ENCODE data around the gene ZNF48.

The ZNF48 gene

DNA sequence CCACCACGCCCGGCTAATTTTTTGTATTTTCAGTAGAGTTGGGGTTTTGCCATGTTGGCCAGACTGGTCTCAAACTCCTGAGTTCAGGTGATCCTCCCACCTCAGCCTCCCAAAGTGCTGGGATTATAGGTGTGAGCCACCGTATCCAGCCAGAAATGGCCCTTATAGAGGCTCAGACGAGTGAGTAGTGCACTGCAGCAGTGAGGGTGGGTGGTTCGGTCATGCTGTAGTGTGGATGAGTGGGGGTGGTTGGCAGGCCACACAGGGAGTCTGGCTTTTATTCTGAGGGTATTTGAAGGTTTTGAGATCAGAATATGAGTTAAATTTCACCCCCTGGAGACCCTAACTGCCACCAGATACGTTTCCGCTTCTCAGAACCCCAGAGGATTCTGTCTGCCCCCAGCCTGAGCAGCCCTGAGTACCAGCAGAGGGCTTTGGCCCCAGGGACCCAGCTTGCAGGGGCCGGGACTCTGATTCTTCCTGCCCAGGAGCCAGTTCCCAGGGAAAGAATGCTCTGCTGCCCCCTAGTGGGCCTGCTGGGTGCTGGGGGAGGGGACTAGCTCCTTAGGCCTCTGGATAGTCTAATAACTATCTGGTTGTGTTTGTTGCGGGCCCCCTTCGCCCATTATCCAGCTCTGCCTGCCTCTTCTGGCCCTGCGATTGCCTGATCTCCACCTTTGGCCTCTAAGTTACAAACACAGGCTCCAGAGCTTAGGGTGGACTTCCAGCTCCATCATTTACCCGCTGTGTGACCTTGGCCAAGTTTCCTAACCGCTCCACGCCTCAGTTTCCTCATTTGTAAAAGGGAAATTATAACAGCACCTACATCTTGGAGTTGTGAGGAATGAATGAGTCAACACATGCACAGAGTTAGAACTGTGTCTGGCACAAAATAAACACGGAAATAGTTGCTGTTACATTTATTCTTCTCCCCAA lies 14.2 kb downstream of the ZNF48 start:
- peaks cover 7% of the 10 kb centered on the region for H3K27me3 ChIP-seq
- TF ChIP-seq, protein P1, sequence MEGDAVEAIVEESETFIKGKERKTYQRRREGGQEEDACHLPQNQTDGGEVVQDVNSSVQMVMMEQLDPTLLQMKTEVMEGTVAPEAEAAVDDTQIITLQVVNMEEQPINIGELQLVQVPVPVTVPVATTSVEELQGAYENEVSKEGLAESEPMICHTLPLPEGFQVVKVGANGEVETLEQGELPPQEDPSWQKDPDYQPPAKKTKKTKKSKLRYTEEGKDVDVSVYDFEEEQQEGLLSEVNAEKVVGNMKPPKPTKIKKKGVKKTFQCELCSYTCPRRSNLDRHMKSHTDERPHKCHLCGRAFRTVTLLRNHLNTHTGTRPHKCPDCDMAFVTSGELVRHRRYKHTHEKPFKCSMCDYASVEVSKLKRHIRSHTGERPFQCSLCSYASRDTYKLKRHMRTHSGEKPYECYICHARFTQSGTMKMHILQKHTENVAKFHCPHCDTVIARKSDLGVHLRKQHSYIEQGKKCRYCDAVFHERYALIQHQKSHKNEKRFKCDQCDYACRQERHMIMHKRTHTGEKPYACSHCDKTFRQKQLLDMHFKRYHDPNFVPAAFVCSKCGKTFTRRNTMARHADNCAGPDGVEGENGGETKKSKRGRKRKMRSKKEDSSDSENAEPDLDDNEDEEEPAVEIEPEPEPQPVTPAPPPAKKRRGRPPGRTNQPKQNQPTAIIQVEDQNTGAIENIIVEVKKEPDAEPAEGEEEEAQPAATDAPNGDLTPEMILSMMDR (IDR thresholded peaks at IDR 0.05): peak; percentile 93
- no peak overlapping the region for H3K4me3 ChIP-seq (ENCODE audit: low read depth in 1 of 2, low read length in 1 of 2)
- peak overlapping the region; percentile 31 for H3K27ac ChIP-seq
- peaks cover 10 to 24% of the 10 kb centered on the region in 2 experiments for H3K4me1 ChIP-seq (ENCODE audit: control insufficient read depth in 1 of 2, insufficient read depth in 1 of 2, low read depth in 1 of 2, low read length in 1 of 2)
- H3K36me3 ChIP-seq: no peaks in the 10 kb centered on the region
- H3K9me3 ChIP-seq: no peaks in the 10 kb centered on the region

DNA sequence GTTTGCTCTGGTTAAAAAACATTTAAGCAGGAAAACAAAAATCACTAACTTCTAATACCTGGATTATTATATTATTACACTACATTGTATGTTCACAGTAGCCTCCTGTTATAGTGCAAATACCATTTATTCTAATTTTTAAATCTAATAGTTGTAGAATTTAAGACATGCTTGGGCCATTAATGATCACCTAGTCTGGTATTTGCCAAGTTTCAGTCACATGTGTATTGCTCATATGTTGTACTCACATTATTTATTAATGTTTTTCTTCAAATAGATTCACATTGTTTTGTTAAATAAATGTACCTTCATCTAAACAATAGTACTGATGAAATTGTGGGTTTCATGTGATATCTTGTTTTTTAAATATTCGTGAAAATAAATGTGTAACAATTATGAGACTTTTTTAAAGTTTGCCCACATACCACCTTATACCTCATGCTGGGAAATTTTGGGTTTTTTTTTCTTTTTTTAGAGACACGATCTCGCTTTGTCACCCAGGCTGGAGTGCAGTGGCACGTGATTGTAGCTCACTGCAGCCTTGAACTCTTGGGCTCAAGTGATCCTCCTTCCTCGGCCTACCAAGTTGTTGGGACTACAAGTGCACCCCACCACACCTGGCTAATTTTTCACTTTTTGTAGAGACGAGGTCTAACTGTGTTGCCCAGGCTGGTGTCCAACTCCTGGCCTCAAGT lies 18.0 kb downstream of the ZNF48 start:
- Histone ChIP-seq H3K4me1 (ENCODE audit: control insufficient read depth in 1 of 2, insufficient read depth in 1 of 2, low read depth in 1 of 2, low read length in 1 of 2) (peaks cover 10 to 21% of the 10 kb centered on the region in 2 experiments), H3K27me3 (no peaks in the 10 kb centered on the region), H3K4me3 (ENCODE audit: low read depth in 1 of 2, low read length in 1 of 2) (no peak overlapping the region), H3K27ac (no peak overlapping the region), H3K9me3 (no peaks in the 10 kb centered on the region), H3K36me3 (no peaks in the 10 kb centered on the region)
- TF ChIP-seq, protein P1 (IDR thresholded peaks at IDR 0.05): no peak

DNA sequence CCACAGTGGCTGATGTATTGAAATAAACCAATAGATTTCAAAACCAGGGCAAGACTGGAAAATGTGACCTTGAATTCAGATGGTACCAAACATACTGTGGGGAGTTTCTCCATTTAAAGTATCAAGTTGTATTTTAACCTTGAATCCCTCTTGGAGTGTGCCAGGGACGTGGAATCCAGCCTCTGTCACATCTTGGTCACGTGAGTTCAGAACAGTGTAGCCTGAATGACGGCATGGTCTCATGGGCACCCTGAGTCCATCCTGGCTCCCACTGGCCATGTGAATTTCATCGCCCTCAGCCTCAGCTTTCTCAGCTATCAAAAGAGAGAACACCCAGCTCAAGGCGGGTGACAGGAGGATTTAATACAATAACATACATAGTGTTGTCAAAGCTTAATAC lies 18.9 kb downstream of the ZNF48 start:
- no peaks in the 10 kb centered on the region for H3K9me3 ChIP-seq
- no peaks in the 10 kb centered on the region for H3K27me3 ChIP-seq
- H3K4me1 ChIP-seq (ENCODE audit: control insufficient read depth in 1 of 2, insufficient read depth in 1 of 2, low read depth in 1 of 2, low read length in 1 of 2): peaks cover 15 to 25% of the 10 kb centered on the region in 2 experiments
- H3K36me3 ChIP-seq: no peaks in the 10 kb centered on the region
- H3K4me3 ChIP-seq (ENCODE audit: low read depth in 1 of 2, low read length in 1 of 2): no peak overlapping the region
- TF ChIP-seq, protein P1 (IDR thresholded peaks at IDR 0.05): no peak
- no peak overlapping the region for H3K27ac ChIP-seq

DNA sequence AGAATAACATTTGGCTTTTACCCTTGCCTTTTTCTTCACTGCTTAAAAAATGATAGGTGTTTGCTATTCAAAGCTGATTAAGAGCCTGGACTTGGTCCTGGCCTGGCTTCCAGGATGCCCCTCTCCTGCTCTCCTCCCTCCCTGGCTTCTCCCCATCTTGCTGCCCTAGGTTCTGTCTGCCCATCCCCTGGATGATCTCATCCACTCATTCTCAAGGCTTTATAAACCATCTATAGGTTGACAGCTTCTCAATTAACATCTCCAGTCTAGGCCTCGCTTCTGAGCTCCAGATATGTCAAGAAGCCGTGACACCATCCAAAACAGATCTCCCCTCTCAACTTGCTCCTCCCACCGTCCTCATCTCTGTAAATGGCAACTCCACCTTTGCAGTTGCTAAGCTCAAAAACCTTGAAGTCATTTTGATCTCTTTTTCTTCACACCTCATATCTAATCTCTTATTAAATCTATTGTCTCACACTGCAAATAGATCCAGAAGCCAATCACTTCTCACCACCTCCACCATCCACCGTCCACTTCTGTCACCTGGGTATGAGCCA lies 20.9 kb downstream of the ZNF48 start:
- H3K27me3 ChIP-seq: no peaks in the 10 kb centered on the region
- no peaks in the 10 kb centered on the region for H3K9me3 ChIP-seq
- peaks cover 15 to 18% of the 10 kb centered on the region in 2 experiments for H3K4me1 ChIP-seq (ENCODE audit: control insufficient read depth in 1 of 2, insufficient read depth in 1 of 2, low read depth in 1 of 2, low read length in 1 of 2)
- no peaks in the 10 kb centered on the region for H3K36me3 ChIP-seq
- H3K4me3 ChIP-seq (ENCODE audit: low read depth in 1 of 2, low read length in 1 of 2): no peak overlapping the region
- H3K27ac ChIP-seq: no peak overlapping the region
- TF ChIP-seq, protein P1 (IDR thresholded peaks at IDR 0.05): no peak

DNA sequence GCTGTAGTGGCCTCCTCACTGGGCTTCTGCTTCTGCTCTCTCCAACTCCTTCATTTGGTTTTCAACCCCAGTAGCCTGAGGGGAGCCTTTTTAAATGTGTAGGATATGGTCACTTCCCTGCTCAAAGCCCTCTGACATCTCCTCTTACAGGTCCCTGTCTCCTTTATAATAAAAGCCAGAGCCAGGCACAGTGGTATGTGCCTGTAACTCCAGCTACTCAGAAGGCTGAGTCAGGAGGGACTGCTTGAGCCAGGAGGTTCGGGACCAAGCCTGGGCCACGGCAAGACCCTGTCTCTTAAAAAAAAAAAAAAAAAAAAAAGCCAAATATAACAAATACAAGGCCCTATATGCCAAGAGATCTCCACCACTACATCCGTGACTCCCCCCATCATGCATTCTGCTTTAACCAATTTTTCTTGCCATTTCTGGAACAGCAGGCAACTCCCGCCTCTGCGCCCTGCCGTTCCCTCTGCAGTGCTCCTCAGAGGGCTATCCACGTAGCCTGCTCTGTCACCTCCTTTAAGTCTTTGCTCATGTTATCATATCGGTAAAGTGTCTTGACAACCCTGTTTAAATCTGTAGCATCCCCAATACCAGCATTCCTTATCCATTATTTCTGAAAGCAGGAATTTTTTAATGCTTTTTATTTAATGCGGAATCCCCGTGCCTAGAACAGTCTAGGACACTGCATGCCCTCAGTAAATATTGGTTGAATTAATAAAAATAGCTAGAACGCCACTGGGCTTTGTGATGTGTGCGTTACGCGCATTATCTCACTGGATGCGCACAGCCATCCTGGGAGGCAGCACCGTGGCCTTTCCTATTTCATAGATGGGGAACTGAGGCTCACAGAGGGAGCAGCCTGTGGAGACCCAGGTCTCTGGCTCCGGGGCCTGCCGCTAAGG lies 21.7 kb downstream of the ZNF48 start:
- H3K27ac ChIP-seq: peak overlapping the region; percentile 75
- no peaks in the 10 kb centered on the region for H3K9me3 ChIP-seq
- no peaks in the 10 kb centered on the region for H3K36me3 ChIP-seq
- TF ChIP-seq, protein P1 (IDR thresholded peaks at IDR 0.05): no peak
- H3K4me3 ChIP-seq (ENCODE audit: low read depth in 1 of 2, low read length in 1 of 2): peak overlapping the region; percentile 84 to 87
- H3K4me1 ChIP-seq (ENCODE audit: control insufficient read depth in 1 of 2, insufficient read depth in 1 of 2, low read depth in 1 of 2, low read length in 1 of 2): peaks cover 15 to 18% of the 10 kb centered on the region in 2 experiments
- no peaks in the 10 kb centered on the region for H3K27me3 ChIP-seq

Measured in neutrophil (primary cell).